ENCODE data around the gene TSPAN18. TPM values are rescaled to one million over a fixed set of nuclear protein-coding genes. Genes with fewer than 3 reads are reported as not detected.

The TSPAN18 gene
- total RNA-seq, 1 donor from 2014 or later, result 31.7 TPM

DNA sequence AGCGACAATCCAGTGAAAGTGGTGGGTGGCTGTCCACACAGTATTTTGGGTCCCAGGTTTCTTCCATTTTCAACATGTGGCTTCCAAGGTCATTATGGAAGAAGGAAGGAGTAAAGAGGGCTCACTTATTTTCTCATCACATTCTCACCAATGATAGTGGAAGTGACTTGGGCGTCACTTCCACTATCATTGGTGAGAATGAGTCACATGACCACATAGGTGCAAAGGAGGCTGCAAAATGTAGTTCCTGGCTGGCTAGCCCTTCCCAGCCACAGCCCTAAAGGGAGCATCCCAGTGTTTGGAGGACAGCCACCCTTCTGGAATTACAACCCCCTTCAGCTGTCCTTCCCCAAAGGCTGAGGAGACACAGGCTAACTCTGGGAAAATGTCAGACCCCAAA, 95.6 kb downstream of the TSPAN18 start:
- no peaks in the 10 kb centered on the region for H3K36me3 ChIP-seq (ENCODE audit: insufficient read depth, low read length)
- H3K9ac ChIP-seq (ENCODE audit: low read length), result no peak overlapping the region
- H3K36me3 Mint-ChIP-seq (ENCODE audit: low read depth, unreplicated experiment), result peaks cover 7% of the 10 kb centered on the region
- H3K27me3 ChIP-seq (ENCODE audit: insufficient read depth, low read length), result peaks cover 14% of the 10 kb centered on the region
- H2AFZ ChIP-seq (ENCODE audit: low read depth, low read length), result no peak overlapping the region
- peaks cover 16% of the 10 kb centered on the region for H3K4me1 Mint-ChIP-seq (ENCODE audit: low read depth, unreplicated experiment)
- peaks cover 32% of the 10 kb centered on the region for H3K27me3 Mint-ChIP-seq (ENCODE audit: low read depth, unreplicated experiment)
- no peak overlapping the region for H3K27ac ChIP-seq (ENCODE audit: low read depth, low read length)
- H4K20me1 ChIP-seq (ENCODE audit: insufficient read depth, low read length), result no peaks in the 10 kb centered on the region
- no peaks in the 10 kb centered on the region for H3K79me2 ChIP-seq (ENCODE audit: insufficient read depth, low read length)
- no peak for TF ChIP-seq EZH2 (IDR thresholded peaks at IDR 0.05; ENCODE audit: insufficient read depth, low read length)
- TF ChIP-seq CTCF (IDR thresholded peaks at IDR 0.05; ENCODE audit: insufficient read depth, low read depth, low read length), result no peak
- H3K4me1 ChIP-seq (ENCODE audit: insufficient read depth, low read length), result no peaks in the 10 kb centered on the region
- FAIRE-seq, result no peak
- H3K27ac Mint-ChIP-seq (ENCODE audit: unreplicated experiment), result no peak overlapping the region
- no peak overlapping the region for H3K4me3 Mint-ChIP-seq (ENCODE audit: unreplicated experiment)
- H3K9me3 Mint-ChIP-seq (ENCODE audit: unreplicated experiment), result peaks cover 5% of the 10 kb centered on the region
- DNase-seq (ENCODE audit: low read depth), result no peak
- no peak overlapping the region for H3K4me2 ChIP-seq (ENCODE audit: low read length)
- H3K4me3 ChIP-seq (ENCODE audit: insufficient read depth, low read depth, low read length), result no peak overlapping the region
- peaks cover 2% of the 10 kb centered on the region for H3K9me3 ChIP-seq (ENCODE audit: insufficient read depth, low read depth, low read length)

GRCh38 chr11:44823006-44823405, 96.2 kb downstream of the TSPAN18 start:
- Histone ChIP-seq H3K9me3 (ENCODE audit: insufficient read depth, low read depth, low read length) (peaks cover 2% of the 10 kb centered on the region), H3K27ac (ENCODE audit: low read depth, low read length) (no peak overlapping the region), H3K4me1 (ENCODE audit: insufficient read depth, low read length) (no peaks in the 10 kb centered on the region), H4K20me1 (ENCODE audit: insufficient read depth, low read length) (no peaks in the 10 kb centered on the region), H3K4me3 (ENCODE audit: insufficient read depth, low read depth, low read length) (no peak overlapping the region), H2AFZ (ENCODE audit: low read depth, low read length) (no peak overlapping the region), H3K36me3 (ENCODE audit: insufficient read depth, low read length) (no peaks in the 10 kb centered on the region), H3K4me2 (ENCODE audit: low read length) (no peak overlapping the region), H3K79me2 (ENCODE audit: insufficient read depth, low read length) (no peaks in the 10 kb centered on the region), H3K9ac (ENCODE audit: low read length) (no peak overlapping the region), H3K27me3 (ENCODE audit: insufficient read depth, low read length) (peaks cover 14% of the 10 kb centered on the region)
- TF ChIP-seq CTCF (IDR thresholded peaks at IDR 0.05; ENCODE audit: insufficient read depth, low read depth, low read length) (peak; percentile 10), EZH2 (IDR thresholded peaks at IDR 0.05; ENCODE audit: insufficient read depth, low read length) (no peak)
- peaks cover 34% of the 10 kb centered on the region for H3K27me3 Mint-ChIP-seq (ENCODE audit: low read depth, unreplicated experiment)
- H3K27ac Mint-ChIP-seq (ENCODE audit: unreplicated experiment), result no peak overlapping the region
- H3K4me3 Mint-ChIP-seq (ENCODE audit: unreplicated experiment), result no peak overlapping the region
- DNase-seq (ENCODE audit: low read depth) (no peak), FAIRE-seq (no peak)
- peaks cover 12% of the 10 kb centered on the region for H3K4me1 Mint-ChIP-seq (ENCODE audit: low read depth, unreplicated experiment)
- peaks cover 4% of the 10 kb centered on the region for H3K9me3 Mint-ChIP-seq (ENCODE audit: unreplicated experiment)
- peaks cover 7% of the 10 kb centered on the region for H3K36me3 Mint-ChIP-seq (ENCODE audit: low read depth, unreplicated experiment)

- FAIRE-seq, result no peak
- peaks cover 7% of the 10 kb centered on the region for H3K36me3 Mint-ChIP-seq (ENCODE audit: low read depth, unreplicated experiment)
- Histone ChIP-seq H3K4me3 (ENCODE audit: insufficient read depth, low read depth, low read length) (no peak overlapping the region), H3K9me3 (ENCODE audit: insufficient read depth, low read depth, low read length) (peaks cover 2% of the 10 kb centered on the region), H3K79me2 (ENCODE audit: insufficient read depth, low read length) (no peaks in the 10 kb centered on the region), H3K27ac (ENCODE audit: low read depth, low read length) (no peak overlapping the region), H2AFZ (ENCODE audit: low read depth, low read length) (no peak overlapping the region), H3K9ac (ENCODE audit: low read length) (no peak overlapping the region), H4K20me1 (ENCODE audit: insufficient read depth, low read length) (no peaks in the 10 kb centered on the region), H3K36me3 (ENCODE audit: insufficient read depth, low read length) (no peaks in the 10 kb centered on the region), H3K4me2 (ENCODE audit: low read length) (no peak overlapping the region), H3K4me1 (ENCODE audit: insufficient read depth, low read length) (no peaks in the 10 kb centered on the region), H3K27me3 (ENCODE audit: insufficient read depth, low read length) (peaks cover 13% of the 10 kb centered on the region)
- H3K4me3 Mint-ChIP-seq (ENCODE audit: unreplicated experiment), result no peak overlapping the region
- H3K4me1 Mint-ChIP-seq (ENCODE audit: low read depth, unreplicated experiment), result peaks cover 12% of the 10 kb centered on the region
- peaks cover 4% of the 10 kb centered on the region for H3K9me3 Mint-ChIP-seq (ENCODE audit: unreplicated experiment)
- no peak for TF ChIP-seq CTCF (IDR thresholded peaks at IDR 0.05; ENCODE audit: insufficient read depth, low read depth, low read length)
- no peak for TF ChIP-seq EZH2 (IDR thresholded peaks at IDR 0.05; ENCODE audit: insufficient read depth, low read length)
- peak overlapping the region; percentile 76 for H3K27ac Mint-ChIP-seq (ENCODE audit: unreplicated experiment)
- no peak for DNase-seq (ENCODE audit: low read depth)
- peaks cover 35% of the 10 kb centered on the region for H3K27me3 Mint-ChIP-seq (ENCODE audit: low read depth, unreplicated experiment)
Measured at GRCh38 chr11:44823868-44824267, 97.1 kb downstream of the TSPAN18 start.
